HG02981 (cell line): Measurements from ENCODE around the gene CHCHD6.

Experiments
- ATAC-seq: cut with Tn5 transposase; IDR thresholded peaks from one replicate; pipeline ENCODE4 v1.9.1; 2021; ENCODE audit warnings: mild to moderate bottlenecking, moderate library complexity; ENCODE audit not compliant: unreplicated experiment

Gene CHCHD6

GRCh38 chr3:126704494-126705214 lies 614 bp downstream of the CHCHD6 start:
- no peak for ATAC-seq

GRCh38 chr3:126706631-126707030 lies 2.6 kb downstream of the CHCHD6 start:
- ATAC-seq: no peak

DNA sequence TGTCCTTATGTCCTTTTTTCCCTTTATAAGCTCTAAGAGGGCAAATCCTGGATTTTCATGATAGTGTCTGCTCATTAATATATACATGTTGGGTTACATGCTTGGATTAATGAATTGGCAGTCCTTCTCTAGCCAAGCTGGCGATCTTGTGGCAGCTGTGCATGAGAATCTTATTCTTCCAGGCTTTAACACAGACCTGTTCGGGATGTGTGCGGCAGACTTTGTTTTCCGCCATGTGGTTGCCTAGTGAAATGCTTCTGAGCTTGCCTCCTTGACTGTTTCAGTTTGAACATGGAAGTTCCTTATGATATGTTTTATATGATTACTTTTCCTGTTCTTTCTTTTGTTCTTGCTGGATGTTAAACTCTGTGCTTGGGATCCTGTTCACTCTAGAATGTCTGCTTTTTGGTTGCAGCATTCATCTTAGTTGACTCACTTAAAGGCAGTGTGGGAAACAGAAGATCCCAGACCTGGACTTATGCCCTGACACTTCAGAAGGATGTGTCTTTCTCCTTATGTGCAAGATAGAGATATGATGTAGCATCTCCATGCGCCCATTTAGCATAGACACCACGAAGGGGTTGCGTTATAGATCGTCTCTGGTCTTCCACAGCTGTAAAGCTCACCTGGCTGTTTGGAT lies 7.2 kb downstream of the CHCHD6 start:
- ATAC-seq: no peak

- no peak for ATAC-seq
Measured at GRCh38 chr3:126713199-126713598, 9.2 kb downstream of the CHCHD6 start.

DNA sequence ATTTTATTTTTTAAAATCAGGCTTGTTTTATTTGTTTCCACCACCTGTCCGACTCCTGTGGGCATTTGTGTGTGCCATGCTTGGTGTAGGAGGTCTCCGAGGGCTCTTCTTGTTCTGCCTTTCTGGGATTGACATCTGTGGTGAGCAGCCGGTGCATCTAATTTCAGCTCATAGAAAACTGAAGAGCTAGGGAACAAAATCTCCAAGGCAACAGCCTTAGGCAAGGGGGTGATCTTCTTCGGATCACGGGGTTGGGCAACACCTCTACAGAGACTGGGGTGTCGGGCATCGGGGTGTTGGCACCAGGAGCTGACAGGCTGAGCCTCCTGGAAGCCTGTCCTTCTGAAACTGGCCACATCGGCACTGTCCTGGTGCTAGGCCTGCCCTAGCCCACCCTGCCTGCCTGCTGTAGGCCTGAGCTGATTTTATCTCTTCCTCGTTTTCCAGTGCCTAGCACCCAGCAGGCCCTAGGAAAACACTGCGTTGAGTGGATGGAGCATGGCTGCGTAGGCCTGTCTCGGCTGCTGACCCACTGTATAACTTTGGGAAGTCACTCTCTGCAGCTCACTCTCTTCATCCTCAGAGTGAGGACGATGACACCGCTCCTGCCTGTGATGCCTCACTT lies 10.3 kb downstream of the CHCHD6 start:
- ATAC-seq: no peak

DNA sequence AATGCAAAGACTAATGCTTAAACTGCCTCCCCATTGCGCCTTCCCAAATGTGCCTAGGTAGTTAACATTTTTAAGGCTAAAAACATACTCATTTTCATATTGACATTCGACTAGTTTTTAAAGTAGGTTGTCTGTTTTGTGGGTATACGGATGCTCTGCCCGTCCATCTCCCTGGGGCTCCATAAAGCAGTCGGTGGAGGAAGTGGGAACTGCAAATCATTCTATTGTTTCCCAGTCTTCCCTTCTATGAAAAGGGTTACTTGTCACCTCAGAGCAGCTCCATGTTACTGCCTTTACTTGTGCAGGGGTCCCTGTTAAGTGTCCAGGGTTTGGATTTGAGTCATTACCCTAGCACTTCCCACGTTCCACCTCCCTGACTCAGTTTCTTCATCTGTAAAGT lies 10.9 kb downstream of the CHCHD6 start:
- ATAC-seq: no peak

- no peak for ATAC-seq
Measured at GRCh38 chr3:126715432-126715831, 11.4 kb downstream of the CHCHD6 start.

DNA sequence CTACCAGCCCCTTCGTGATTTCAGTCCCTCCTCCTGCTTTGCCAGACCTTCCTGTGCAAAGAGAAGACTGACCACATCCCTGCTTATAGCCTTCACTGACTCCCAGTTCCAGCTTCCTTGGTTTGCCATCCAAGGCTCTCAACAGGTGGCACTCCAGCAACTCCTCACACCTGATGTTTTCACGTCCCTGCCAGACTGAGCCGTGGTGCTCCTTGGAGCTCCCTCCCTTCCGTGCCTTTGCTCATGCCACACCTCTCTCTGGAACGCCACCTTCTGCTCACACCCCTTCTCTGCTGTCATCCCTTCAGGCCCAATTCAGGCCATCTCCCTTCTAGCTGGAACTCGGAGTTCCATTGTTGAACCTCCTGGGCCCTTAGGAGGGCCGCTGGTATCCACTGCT lies 12.0 kb downstream of the CHCHD6 start:
- no peak for ATAC-seq

DNA sequence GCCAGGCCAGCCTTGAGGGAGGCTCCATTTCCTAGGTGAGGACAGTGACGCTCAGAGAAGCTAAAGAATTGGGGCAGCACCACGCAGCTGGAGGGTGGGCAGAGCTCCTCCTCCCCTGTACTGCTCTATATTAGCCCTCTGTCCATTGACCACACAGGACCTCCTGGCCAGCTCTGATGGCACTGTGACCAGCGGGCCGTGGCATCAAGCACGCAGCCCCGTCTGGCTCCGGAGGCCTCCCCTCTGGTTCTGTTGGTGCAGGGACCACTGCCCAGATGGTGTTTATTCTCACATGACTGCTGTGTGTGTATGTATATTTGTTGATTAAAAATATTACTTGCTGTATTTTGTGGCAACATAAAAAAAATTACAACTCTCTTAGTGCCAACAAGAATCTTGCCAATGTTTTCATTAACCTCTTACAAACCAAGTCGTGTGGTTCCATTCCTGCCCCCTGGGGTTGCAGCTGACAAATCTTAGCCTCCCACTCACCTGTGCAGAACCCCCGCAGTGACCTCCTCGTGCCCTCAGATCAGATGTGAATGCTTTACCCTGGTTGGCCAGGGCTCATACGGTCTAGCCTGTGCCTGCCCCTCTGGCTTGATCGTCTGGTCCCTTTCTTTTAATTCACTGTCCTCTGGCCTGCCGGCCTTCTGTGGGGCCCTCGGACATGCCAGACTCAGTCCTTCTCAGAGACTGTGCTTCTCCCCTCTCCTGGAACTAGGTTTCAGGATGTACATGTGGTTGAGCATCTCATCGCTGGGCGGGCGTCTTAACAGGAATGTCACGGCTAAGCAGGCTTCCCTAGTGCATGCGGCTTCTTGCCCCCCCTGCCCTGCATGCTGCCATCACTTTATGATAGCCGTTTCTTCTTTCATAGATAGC lies 14.8 kb downstream of the CHCHD6 start:
- ATAC-seq: no peak

DNA sequence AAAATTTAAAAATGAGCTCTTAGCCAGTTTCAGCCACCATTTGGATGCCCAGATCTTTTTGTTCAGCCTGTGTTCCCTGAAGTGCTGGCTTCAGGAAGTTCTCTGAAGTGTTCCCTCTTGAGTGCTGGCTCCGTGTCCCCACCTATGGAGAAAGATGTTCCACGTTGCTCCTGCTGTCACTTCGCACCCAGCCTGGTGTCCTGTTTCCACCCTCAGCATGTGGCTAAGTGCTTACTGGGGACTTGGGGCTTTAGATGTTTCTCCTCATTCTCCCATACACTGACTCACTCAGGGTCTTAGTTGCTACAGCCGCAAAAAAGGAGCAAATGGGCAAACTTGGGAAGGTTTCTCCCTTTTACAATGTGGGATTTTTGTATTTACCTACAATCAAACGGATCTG lies 16.6 kb downstream of the CHCHD6 start:
- no peak for ATAC-seq

DNA sequence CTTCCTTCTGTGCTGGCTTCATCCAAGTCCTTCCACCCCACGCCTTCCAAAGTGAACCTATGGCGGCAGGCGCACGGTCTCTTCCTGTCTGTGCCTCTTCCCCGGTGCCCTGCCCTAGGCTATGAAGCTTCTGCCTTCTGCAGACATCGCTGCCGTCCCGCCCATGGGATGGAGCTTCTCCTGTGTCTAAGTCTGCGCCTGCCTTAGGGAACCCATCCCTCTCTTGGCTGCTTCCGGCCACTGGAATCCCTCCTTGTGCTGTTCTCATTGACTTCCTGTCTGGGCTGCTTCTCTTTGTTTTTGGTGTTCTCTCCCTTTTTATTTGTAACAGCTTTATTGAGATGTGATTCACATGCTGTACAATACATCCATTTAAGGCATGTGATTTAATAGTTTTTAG lies 17.2 kb downstream of the CHCHD6 start:
- ATAC-seq: no peak

GRCh38 chr3:126723237-126723636 lies 19.2 kb downstream of the CHCHD6 start:
- no peak for ATAC-seq

- no peak for ATAC-seq
Measured at GRCh38 chr3:126723801-126724200, 19.8 kb downstream of the CHCHD6 start.

DNA sequence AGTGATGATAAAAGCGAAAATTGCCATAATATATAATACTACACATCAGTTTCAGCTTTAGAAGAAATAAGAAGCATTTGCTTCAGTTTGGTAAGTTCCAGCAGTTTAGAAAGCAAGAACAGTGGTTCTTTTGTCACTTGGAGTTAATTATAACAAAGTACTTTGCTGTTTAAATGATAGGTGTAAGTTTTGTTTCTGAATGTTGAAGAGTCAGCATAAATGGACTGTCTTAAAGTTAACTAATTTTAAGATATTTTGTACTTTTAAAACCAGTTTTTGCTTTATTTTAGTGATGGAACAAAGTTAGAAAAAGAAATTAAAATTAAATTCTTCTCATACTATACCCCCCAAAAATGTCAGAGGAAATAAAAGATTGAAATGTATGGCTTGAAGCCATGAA lies 24.6 kb downstream of the CHCHD6 start:
- no peak for ATAC-seq

DNA sequence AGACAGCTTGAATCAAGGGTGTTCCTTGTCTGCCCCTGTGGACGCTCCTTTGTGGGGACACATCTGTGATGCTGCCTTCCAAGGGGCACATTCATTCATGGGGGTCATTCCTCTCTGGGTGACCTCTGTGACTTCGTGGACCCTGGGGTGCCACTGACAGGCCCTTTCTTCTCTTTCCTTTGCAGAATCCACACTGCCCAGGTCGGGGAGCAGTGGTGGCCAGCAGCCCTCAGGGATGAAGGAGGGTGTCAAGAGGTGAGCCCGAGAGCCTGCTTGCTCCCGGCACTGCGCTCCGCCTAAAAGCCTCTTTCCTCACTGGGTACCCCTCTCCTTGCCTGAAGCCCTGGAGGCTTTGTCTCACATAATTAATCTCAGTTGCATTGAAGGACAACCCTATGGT lies 26.3 kb downstream of the CHCHD6 start:
- no peak for ATAC-seq

- ATAC-seq: no peak
Measured at GRCh38 chr3:126731044-126731443, 27.0 kb downstream of the CHCHD6 start.

GRCh38 chr3:126732281-126733060 lies 28.4 kb downstream of the CHCHD6 start:
- ATAC-seq: no peak

DNA sequence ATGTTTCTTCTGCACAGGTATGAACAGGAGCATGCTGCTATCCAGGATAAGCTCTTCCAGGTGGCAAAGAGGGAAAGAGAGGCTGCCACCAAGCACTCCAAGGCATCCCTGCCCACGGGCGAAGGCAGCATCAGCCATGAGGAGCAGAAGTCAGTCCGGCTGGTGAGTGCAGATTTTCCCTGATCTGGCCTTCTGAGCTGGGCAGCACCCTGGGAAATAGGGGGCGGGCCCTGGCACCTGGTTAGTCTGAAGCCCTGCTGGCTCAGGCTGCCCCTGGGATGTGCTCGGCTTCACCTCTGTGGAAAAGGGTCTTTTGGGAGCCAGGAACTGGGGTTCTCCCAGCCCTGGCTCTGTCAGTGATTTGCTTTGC lies 29.0 kb downstream of the CHCHD6 start:
- ATAC-seq: no peak

- ATAC-seq: no peak
Measured at GRCh38 chr3:126734106-126734723, 30.2 kb downstream of the CHCHD6 start.

DNA sequence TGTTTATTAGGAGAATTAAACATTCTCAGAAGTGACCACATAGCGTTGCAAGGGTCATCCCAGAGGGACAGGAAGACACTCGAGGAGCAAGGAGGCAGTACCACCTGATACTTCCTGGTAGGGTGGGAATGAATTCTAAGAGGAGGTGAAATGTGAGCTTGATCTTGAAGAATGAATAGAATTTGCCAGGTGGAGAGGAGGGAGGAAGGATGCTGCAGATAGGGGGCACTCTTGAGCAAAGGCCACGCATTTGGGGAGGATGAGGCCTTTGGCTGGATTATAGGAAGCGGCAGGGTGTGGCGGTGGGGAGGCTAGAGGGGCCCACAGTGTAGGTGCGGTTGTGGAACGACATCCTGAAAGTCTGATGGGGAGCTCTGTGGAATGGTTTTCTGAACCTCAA lies 33.5 kb downstream of the CHCHD6 start:
- no peak for ATAC-seq
